HUDEP-2 (cell line): ENCODE results near the gene KCNK2.

ENCODE experiments used
- DNase-seq, 76 experiments: peaks; one replicate each; lab custom pipeline; 2025; ENCODE audit not compliant: unreplicated experiment in 76 of 76; lab: John Stamatoyannopoulos, UW

Gene KCNK2

GRCh38 chr1:215094381-215094780 is 11.8 kb downstream of the KCNK2 start:
- DNase-seq: no peak

DNA sequence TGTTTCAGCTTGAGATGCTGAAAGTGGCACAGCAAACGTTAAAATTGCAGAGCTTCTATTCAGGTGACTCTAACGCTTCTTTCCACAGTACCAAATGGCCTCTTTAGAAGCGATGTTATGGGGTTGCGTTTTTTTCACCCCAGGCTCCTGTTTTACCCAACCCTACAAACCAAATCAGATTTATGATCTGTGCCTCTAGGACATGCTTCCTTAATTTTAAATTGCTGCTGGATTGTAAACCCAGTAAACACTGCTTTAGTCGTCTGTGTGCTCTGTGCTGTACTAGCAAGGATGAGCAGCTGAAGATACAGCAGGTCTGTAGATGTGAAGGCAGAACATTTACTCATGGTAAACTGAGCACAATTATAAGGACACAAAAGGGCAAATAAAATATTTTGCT is 13.0 kb downstream of the KCNK2 start:
- DNase-seq: no peak

- no peak for DNase-seq
Observed at GRCh38 chr1:215101511-215101910, 19.0 kb downstream of the KCNK2 start.

DNA sequence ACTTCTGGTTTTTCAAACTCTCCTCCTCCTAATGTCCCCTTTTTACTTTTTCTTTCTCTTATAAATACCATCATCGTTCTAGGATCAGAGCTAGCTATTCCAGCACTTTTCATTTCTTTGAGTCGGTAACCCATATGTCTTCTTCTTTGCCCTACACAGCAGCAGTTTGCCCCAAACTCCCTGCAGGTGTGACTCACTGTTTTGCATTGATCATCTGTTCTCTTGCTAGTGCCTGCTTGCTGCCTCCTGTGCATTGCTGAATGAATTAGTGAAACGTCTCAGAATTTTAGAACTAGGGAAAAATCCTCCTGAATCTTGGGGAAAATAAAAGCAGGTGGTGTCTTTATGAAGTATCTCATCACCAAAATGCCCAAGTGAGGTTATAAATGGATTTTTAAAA is 21.7 kb downstream of the KCNK2 start:
- DNase-seq: no peak

- no peak for DNase-seq
Observed at GRCh38 chr1:215106067-215106466, 23.5 kb downstream of the KCNK2 start.

DNA sequence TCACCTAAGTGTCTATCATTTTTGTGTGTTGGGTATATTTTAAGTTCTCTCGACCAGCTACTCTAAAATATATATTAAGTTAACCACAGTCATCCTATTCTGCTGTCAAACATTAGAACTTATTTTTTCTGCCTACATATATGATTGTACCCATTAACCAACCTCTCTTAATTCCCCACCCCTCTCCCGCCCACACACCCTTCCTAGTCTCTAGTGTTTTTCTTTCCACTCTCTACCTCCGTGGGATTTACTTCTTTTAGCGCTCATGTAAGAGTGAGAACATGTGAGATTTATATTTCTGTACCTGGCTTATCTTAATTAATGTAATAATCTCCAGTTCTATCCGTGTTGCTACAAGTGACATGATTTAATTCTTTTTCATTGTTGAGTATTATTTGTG is 26.6 kb downstream of the KCNK2 start:
- no peak for DNase-seq

DNA sequence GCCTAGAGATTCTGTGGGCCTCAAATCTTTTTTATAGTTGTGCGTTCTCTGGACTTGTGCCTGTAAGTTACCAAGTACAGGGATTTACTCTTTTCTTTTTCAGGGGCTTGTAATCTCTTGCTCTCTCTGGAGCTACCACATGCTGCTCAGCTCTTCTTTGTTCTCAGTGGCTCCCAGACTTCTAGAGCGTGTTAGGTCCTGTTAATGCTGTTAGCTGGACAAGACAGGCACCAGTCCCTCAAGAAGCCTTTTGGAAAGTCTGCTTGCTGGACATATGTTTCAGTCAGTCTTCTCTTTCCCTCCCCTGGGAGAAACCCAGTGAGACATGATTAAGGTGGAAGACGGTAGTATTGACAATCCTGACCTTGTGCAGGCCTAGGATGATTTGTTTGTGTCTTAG is 29.4 kb downstream of the KCNK2 start:
- DNase-seq: no peak

- DNase-seq: no peak
Observed at GRCh38 chr1:215113776-215114153, 31.2 kb downstream of the KCNK2 start.

- DNase-seq: no peak
Observed at GRCh38 chr1:215114154-215114933, 31.8 kb downstream of the KCNK2 start.

GRCh38 chr1:215115760-215116159 is 33.2 kb downstream of the KCNK2 start:
- no peak for DNase-seq

- DNase-seq: no peak
Observed at GRCh38 chr1:215118081-215118480, 35.5 kb downstream of the KCNK2 start.

- DNase-seq: no peak
Observed at GRCh38 chr1:215119056-215119455, 36.5 kb downstream of the KCNK2 start.

GRCh38 chr1:215119719-215120365 is 37.3 kb downstream of the KCNK2 start:
- DNase-seq: no peak

- DNase-seq: no peak
Observed at GRCh38 chr1:215128504-215128903, 46.0 kb downstream of the KCNK2 start.

DNA sequence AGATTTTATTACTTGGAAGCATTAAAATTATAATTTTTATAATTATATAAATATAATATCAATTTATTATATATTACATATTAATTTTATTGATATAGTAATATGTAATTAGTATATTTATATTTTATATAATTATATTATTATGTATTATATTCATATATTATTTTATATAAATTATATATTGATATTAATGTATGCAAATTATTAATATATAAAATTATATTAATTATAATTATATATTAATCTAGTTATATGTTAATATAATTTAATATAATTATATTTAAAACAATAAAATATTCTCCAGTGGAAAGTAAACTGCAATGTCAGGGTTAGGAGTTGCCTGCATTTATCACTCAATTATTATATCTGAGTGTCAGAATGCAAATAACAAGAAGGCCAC is 48.8 kb downstream of the KCNK2 start:
- no peak for DNase-seq

DNA sequence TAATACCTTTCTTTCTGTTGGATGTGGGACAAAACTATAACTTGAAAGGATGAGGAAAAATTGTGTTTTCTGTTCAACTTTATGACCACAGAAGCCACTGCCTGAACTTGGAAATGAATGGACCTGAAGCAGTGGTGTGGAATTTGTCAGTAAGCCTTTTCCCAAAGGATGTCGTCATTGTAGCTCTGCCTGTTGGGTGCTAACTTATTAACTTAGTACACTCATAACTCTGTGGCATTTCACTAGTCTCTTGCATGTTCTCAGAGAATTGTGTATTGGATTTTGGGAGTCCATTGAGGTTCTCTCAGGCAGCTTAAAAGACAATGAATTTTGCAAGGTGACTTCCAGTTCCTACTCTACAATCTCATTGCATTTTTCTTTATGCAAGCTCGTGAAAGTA is 49.6 kb downstream of the KCNK2 start:
- DNase-seq: no peak

- no peak for DNase-seq
Observed at GRCh38 chr1:215133532-215133931, 51.0 kb downstream of the KCNK2 start.

- DNase-seq: no peak
Observed at GRCh38 chr1:215137985-215138384, 55.4 kb downstream of the KCNK2 start.

DNA sequence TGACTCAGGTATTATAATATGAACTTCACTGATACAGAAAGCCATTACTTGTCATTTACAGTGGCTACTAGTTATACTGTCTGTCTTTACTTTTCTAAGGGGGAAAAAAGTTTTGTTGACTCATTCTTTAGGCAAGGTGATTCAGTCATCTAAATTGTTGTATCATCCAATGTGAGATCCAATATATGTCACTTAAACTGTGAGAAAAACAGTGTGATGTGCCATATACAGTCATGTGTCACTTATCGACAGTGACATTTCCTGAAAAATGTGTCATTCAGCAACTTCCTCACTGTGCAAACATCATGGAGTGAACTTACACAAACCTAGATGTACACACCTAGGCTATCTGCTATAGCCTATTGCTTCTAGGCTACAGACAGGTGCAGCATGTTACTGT is 57.6 kb downstream of the KCNK2 start:
- DNase-seq: no peak

DNA sequence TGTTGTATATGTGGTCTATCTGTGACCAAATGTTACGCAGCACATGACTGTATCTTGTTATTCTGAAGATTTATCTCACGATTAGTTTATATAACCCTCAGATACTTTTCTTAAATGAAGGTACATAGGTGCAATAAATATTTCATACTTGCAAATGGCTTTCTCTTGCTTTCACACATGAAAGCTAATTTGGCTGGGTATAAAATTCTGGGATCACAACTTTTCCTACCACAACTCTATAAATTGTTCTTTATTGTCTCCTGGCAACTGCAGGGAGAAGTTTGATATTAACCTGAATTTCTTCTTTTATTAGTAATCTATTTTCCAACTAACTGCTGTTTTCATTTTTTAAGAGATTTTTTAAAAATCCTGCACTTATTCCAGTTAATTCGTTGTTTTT is 58.9 kb downstream of the KCNK2 start:
- no peak for DNase-seq

- no peak for DNase-seq
Observed at GRCh38 chr1:215143497-215143896, 61.0 kb downstream of the KCNK2 start.

GRCh38 chr1:215146240-215146975 is 63.9 kb downstream of the KCNK2 start:
- DNase-seq: peak in 8 of 76 experiments; percentile 0 to 39 (median 14)
